Sciatic nerve (tissue), 2 donors: ENCODE data around the gene HGFAC. TPM values are rescaled to one million over a fixed set of nuclear protein-coding genes. Genes with fewer than 3 reads are reported as not detected.
A peak's percentile ranks its signal among the peaks of the same experiment; 100 is the strongest.

Experiments used
- ATAC-seq: fragments of 200-7000 bp; cut with Tn5 transposase; one replicate; pipeline ENCODE4 v1.9.1; 2020; ENCODE audit warnings: mild to moderate bottlenecking, moderate library complexity
- DNase-seq: peaks from one replicate; pipeline ENCODE4 v3.0.0-alpha.2; 2020; ENCODE audit warnings: low spot score
- intact Hi-C: fragments of 100-400 bp; cut with DNase I; formaldehyde crosslinking; loops from one replicate; pipeline ENCODE4 v1.14.2; 2022
- total RNA-seq: library from RNA; stranded (reverse); fragmentation: NEBNext Ultra II Directional; extraction: Animal tissue kit (Norgen Biotek cat#: 25700); gene quantifications from one replicate; pipeline ENCODE4 v1.2.1, GENCODE V29; 2021
- donor health status: DM: no; HTN: no; CAD: no.
- donor health status: DM: no; HTN: no; CAD: no.

HGFAC gene
- total RNA-seq, 1 donor from 2014 or later: not detected

GRCh38 chr4:3422241-3422801 is 19.4 kb upstream of the HGFAC start:
- no peak for ATAC-seq
- DNase-seq: no peak
- intact Hi-C loops: no loop called here

- DNase-seq (no peak), ATAC-seq (no peak)
- intact Hi-C loops: no loop called here
Measured at GRCh38 chr4:3422808-3423297, 18.9 kb upstream of the HGFAC start.

GRCh38 chr4:3423406-3423805 is 18.4 kb upstream of the HGFAC start:
- ATAC-seq (no peak), DNase-seq (no peak)
- intact Hi-C loops: no loop called here

GRCh38 chr4:3423952-3424351 is 17.8 kb upstream of the HGFAC start:
- intact Hi-C loops: no loop called here
- ATAC-seq: no peak
- DNase-seq: no peak

GRCh38 chr4:3424522-3425095 is 17.2 kb upstream of the HGFAC start:
- ATAC-seq (no peak), DNase-seq (no peak)
- intact Hi-C loops: no loop called here

GRCh38 chr4:3426465-3427133 is 15.2 kb upstream of the HGFAC start:
- ATAC-seq: no peak

GRCh38 chr4:3427134-3427476 is 14.7 kb upstream of the HGFAC start:
- intact Hi-C loops: no loop called here
- DNase-seq: no peak
- no peak for ATAC-seq

More at GRCh38 chr4:3426465-3427133, 15.2 kb upstream of the HGFAC start:
- no peak for DNase-seq
- intact Hi-C loops: no loop called here

- ATAC-seq: no peak
- no peak for DNase-seq
- intact Hi-C loops: no loop called here
Measured at GRCh38 chr4:3427706-3428446, 13.9 kb upstream of the HGFAC start.

- ATAC-seq (no peak), DNase-seq (no peak)
- intact Hi-C loops: no loop called here
Measured at GRCh38 chr4:3429651-3430050, 12.1 kb upstream of the HGFAC start.

- DNase-seq: no peak
- intact Hi-C loops: no loop called here
- ATAC-seq: no peak
Measured at GRCh38 chr4:3430524-3430923, 11.2 kb upstream of the HGFAC start.

GRCh38 chr4:3431446-3431993 is 10.2 kb upstream of the HGFAC start:
- no peak for ATAC-seq
- DNase-seq: no peak
- intact Hi-C loops: no loop called here

GRCh38 chr4:3432381-3432790 is 9.4 kb upstream of the HGFAC start:
- intact Hi-C loops: no loop called here
- no peak for DNase-seq
- ATAC-seq: no peak

GRCh38 chr4:3433138-3433869 is 8.5 kb upstream of the HGFAC start:
- intact Hi-C loops: no loop called here
- ATAC-seq (no peak), DNase-seq (no peak)

- DNase-seq (no peak), ATAC-seq (no peak)
- intact Hi-C loops: no loop called here
Measured at GRCh38 chr4:3434881-3435685, 6.7 kb upstream of the HGFAC start.

- ATAC-seq (peak; percentile 4), DNase-seq (no peak)
- intact Hi-C loops: no loop called here
Measured at GRCh38 chr4:3435686-3435956, 6.1 kb upstream of the HGFAC start.

GRCh38 chr4:3436048-3436797 is 5.5 kb upstream of the HGFAC start:
- no peak for ATAC-seq
- DNase-seq: no peak
- intact Hi-C loops: no loop called here

GRCh38 chr4:3436798-3437581 is 4.8 kb upstream of the HGFAC start:
- no peak for DNase-seq
- no peak for ATAC-seq
- intact Hi-C loops: no loop called here
